Ascending aorta (tissue), 2 donors: Measurements from ENCODE around the gene MGST2. TPM values are rescaled to one million over a fixed set of nuclear protein-coding genes. Genes with fewer than 3 reads are reported as not detected.

ENCODE experiments used
- DNase-seq, 2 donors: peaks; one replicate each; pipeline ENCODE4 v3.0.0-alpha.2; 2019; ENCODE audit warnings: low spot score in 2 of 2
- H3K27ac ChIP-seq, 2 donors: fragments of 200-600 bp; sonication (generic); one replicate each; pipeline ENCODE4 v1.5.1; 2016 to 2017; ENCODE audit warnings: mild to moderate bottlenecking in 1 of 2
- H3K27me3 ChIP-seq: fragments of 200-600 bp; sonication (generic); one replicate; pipeline ENCODE4 v1.5.1; 2017
- H3K36me3 ChIP-seq, 2 donors: fragments of 200-600 bp; sonication (generic); one replicate each; pipeline ENCODE4 v1.5.1; 2016
- H3K4me1 ChIP-seq, 2 donors: fragments of 200-600 bp; sonication (generic); one replicate each; pipeline ENCODE4 v1.5.1; 2016 to 2017; ENCODE audit warnings: mild to moderate bottlenecking in 1 of 2
- H3K4me3 ChIP-seq, 2 donors: fragments of 200-600 bp; sonication (generic); one replicate each; pipeline ENCODE4 v1.5.1; 2016 to 2017; ENCODE audit warnings: mild to moderate bottlenecking in 1 of 2
- H3K9me3 ChIP-seq, 2 donors: fragments of 200-600 bp; sonication (generic); one replicate each; pipeline ENCODE4 v1.5.1; 2016
- intact Hi-C: fragments of 100-400 bp; cut with DNase I; formaldehyde crosslinking; loops from one replicate; pipeline ENCODE4 v1.15.1; 2023
- total RNA-seq: library from RNA; depleted of rRNA; stranded (reverse); fragments of >200 nt; gene quantifications from one replicate; pipeline ENCODE4 v1.1.0, GENCODE V29; 2016
- TF ChIP-seq, protein P1 (sequence below), 3 experiments: fragments of 200-600 bp in 2 of 3; fragments of 450-650 bp in 1 of 3; sonication (generic) in 2 of 3; IDR thresholded peaks; one replicate each; pipeline ENCODE4 v1.5.1; 2016 to 2019; ENCODE audit warnings: antibody characterized with exemption in 3 of 3, mild to moderate bottlenecking in 1 of 3, moderate library complexity in 1 of 3

MGST2 gene
- total RNA-seq, 1 donor from 2014 or later: 34.4 TPM

DNA sequence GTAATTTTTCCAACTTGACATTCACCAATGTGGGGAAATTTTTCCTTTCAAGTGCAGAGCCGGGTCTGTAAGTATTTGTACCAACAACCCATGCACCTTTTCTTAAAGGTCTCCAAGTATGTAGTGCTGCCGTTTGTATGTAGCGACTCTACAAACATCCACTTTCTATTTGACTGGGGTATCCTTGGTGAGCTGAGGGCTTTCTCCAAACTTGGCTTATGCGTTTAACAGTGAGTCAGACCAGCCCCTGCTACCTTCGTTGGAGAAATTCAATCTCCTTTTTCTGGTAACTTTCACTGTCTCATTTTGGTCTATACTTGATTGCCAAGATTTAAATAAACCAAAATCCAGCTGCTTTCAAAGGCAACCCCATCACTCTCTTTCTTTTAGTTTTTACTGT, 34.9 kb downstream of the MGST2 start:
- DNase-seq: no peak
- Histone ChIP-seq H3K36me3 (peaks cover 6 to 37% of the 10 kb centered on the region in 2 donors), H3K27ac (no peak overlapping the region), H3K27me3 (no peaks in the 10 kb centered on the region), H3K9me3 (peaks cover 0 to 5% of the 10 kb centered on the region in 2 donors), H3K4me1 (no peaks in the 10 kb centered on the region), H3K4me3 (no peak overlapping the region)
- TF ChIP-seq, protein P1, sequence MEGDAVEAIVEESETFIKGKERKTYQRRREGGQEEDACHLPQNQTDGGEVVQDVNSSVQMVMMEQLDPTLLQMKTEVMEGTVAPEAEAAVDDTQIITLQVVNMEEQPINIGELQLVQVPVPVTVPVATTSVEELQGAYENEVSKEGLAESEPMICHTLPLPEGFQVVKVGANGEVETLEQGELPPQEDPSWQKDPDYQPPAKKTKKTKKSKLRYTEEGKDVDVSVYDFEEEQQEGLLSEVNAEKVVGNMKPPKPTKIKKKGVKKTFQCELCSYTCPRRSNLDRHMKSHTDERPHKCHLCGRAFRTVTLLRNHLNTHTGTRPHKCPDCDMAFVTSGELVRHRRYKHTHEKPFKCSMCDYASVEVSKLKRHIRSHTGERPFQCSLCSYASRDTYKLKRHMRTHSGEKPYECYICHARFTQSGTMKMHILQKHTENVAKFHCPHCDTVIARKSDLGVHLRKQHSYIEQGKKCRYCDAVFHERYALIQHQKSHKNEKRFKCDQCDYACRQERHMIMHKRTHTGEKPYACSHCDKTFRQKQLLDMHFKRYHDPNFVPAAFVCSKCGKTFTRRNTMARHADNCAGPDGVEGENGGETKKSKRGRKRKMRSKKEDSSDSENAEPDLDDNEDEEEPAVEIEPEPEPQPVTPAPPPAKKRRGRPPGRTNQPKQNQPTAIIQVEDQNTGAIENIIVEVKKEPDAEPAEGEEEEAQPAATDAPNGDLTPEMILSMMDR (IDR thresholded peaks at IDR 0.05): no peak
- intact Hi-C loops: no loop called here

DNA sequence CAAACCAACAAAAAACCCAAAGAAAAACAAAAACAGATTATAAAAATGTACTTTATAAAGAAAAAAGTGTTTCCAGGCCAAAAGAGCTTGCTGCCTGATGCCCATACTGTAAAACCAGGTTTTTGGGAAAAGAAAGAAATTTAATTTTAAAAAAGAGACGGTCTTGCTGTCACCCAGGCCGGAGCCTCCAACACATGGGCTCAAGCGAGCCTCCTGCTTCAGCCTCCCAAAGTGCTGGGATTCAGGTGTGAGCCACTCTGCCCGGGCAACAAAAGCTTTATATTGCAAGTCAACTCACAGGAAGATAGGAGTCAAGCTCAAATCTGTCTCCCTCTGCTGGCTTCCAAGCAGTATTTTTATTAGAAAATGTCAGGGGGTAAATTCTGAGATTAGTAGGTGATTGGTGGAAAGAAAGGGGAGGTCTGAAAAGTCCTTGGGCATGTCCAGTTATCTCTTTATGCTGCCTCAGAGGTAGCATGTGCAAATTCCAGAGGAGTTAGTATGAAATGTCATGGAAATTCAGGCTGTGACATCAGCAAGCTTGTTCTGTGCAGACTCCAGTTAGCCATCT, 39.4 kb downstream of the MGST2 start:
- intact Hi-C loops: no loop called here
- no peak for DNase-seq
- Histone ChIP-seq H3K36me3 (peaks cover 6 to 23% of the 10 kb centered on the region in 2 donors), H3K9me3 (no peaks in the 10 kb centered on the region), H3K27ac (no peak overlapping the region), H3K4me3 (no peak overlapping the region), H3K4me1 (no peaks in the 10 kb centered on the region), H3K27me3 (no peaks in the 10 kb centered on the region)
- TF ChIP-seq, protein P1 (IDR thresholded peaks at IDR 0.05): no peak

DNA sequence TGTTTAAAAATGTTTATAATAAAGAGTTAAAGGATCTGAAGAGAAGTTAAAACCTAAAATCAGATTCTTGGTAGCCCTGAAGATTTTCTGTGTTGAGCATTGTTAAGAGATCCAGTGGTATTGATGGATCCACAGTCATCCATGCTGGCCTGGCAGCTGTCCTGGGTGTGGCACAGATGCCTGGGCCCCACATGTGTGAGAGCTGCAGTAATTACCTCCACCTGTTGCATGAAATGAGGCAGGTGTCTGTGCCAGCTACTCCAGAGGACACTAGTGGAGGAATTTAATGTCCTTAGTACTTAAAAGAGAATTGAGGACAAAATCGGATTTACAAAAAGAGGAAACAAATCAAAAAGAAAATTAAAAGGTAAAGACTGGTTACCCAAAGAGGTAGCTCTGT, 44.0 kb downstream of the MGST2 start:
- H3K27ac ChIP-seq: no peak overlapping the region
- intact Hi-C loops: no loop called here
- no peaks in the 10 kb centered on the region for H3K27me3 ChIP-seq
- no peaks in the 10 kb centered on the region for H3K9me3 ChIP-seq
- peaks cover 0 to 15% of the 10 kb centered on the region in 2 donors for H3K4me1 ChIP-seq
- TF ChIP-seq, protein P1 (IDR thresholded peaks at IDR 0.05): no peak
- no peak for DNase-seq
- no peak overlapping the region for H3K4me3 ChIP-seq
- peaks cover 0 to 13% of the 10 kb centered on the region in 2 donors for H3K36me3 ChIP-seq

DNA sequence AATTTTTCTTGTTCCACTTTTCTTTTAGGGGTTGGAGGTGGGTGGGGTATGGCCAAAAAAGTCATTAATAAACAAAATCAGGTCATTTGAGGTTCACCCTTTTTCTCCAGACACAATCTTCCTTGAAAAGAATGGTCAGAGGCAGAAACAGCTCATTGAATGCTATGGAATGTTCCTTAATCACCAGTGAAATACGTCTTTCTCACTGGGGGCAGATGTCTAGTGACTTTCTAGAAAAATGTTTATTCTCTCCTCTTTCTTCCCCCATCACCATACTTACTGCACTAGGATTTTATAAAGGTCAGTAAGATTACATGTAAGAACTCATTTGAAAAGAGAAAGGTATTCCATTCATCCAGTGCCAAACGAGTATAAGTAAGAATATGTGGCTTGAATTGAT, 44.5 kb downstream of the MGST2 start:
- Histone ChIP-seq H3K4me1 (peaks cover 0 to 15% of the 10 kb centered on the region in 2 donors), H3K27me3 (no peaks in the 10 kb centered on the region), H3K36me3 (peaks cover 0 to 9% of the 10 kb centered on the region in 2 donors), H3K9me3 (no peaks in the 10 kb centered on the region), H3K4me3 (no peak overlapping the region), H3K27ac (no peak overlapping the region)
- DNase-seq: no peak
- TF ChIP-seq, protein P1 (IDR thresholded peaks at IDR 0.05): no peak
- intact Hi-C loops: no loop called here

DNA sequence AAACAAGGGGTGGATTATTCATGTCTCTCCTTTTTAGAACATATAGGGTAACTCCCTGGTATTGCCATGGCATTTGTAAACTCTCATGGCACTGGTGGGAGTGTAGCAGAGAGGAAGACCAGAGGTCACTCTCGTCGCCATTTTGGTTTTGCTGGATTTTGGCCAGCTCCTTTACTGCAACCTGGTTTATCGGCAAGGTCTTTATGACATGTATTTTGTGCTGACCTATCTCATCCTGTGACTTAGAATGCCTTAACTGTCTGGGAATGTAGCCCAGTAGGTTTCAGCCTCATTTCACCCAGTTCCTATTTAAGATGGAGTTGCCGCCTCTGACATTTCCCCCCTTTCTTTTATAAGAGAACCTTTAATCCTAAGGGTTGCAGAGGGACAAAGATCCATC, 45.8 kb downstream of the MGST2 start:
- peaks cover 0 to 22% of the 10 kb centered on the region in 2 donors for H3K4me1 ChIP-seq
- H3K27ac ChIP-seq: peak overlapping the region; percentile 73 to 82
- no peaks in the 10 kb centered on the region for H3K36me3 ChIP-seq
- intact Hi-C loops: no loop called here
- no peak for DNase-seq
- TF ChIP-seq, protein P1 (IDR thresholded peaks at IDR 0.05): no peak
- H3K4me3 ChIP-seq: no peak overlapping the region
- H3K27me3 ChIP-seq: no peaks in the 10 kb centered on the region
- H3K9me3 ChIP-seq: no peaks in the 10 kb centered on the region

DNA sequence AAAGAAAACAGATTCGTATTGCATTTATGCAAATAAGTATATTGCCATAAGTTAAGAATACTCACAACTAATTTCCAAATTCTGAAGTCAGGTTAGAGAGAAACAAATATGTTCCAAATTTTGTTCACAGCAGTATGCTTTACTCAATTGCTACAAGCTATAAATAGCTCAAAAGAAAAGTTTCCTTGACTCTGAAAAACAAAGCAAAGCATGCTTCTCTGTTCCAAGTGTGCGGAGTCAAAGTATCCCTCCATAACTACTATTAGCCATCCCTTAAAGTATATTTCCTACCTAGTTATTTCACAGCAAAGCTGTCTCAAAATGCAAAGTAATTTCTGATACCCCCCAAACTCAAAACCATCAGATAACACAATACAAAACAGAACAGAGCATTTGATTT, 47.3 kb downstream of the MGST2 start:
- TF ChIP-seq, protein P1 (IDR thresholded peaks at IDR 0.05): no peak
- peaks cover 0 to 22% of the 10 kb centered on the region in 2 donors for H3K4me1 ChIP-seq

More for the DNA sequence above, 47.3 kb downstream of the MGST2 start:
- DNase-seq: no peak
- Histone ChIP-seq H3K27ac (peak overlapping the region; percentile 73 to 82), H3K27me3 (no peaks in the 10 kb centered on the region), H3K4me3 (no peak overlapping the region), H3K36me3 (no peaks in the 10 kb centered on the region), H3K9me3 (no peaks in the 10 kb centered on the region)
- intact Hi-C loops: no loop called here
